Esophagus muscularis mucosa (tissue), 4 donors: Measurements from ENCODE around the gene PTPN11.

Experiments used
- CTCF ChIP-seq, 3 experiments: fragments of 200-600 bp in 2 of 3; fragments of 450-650 bp in 1 of 3; sonication (generic) in 2 of 3; IDR thresholded peaks; one replicate each; pipeline ENCODE4 v1.5.1; 2017 to 2019; ENCODE audit warnings: antibody characterized with exemption in 3 of 3, mild to moderate bottlenecking in 2 of 3, moderate library complexity in 1 of 3
- EP300 ChIP-seq: sonication (generic); formaldehyde crosslinking; IDR thresholded peaks from one replicate; pipeline ENCODE4 v1.6.1; 2017; ENCODE audit warnings: antibody characterized with exemption
- POLR2A ChIP-seq: fragments of 450-650 bp; IDR thresholded peaks from one replicate; pipeline ENCODE4 v1.6.1; 2017; ENCODE audit warnings: antibody characterized with exemption, moderate library complexity, mild to moderate bottlenecking, low read depth
- POLR2AphosphoS5 ChIP-seq, 2 donors: sonication (generic); formaldehyde crosslinking; IDR thresholded peaks; one replicate each; pipeline ENCODE4 v1.6.1; 2017; ENCODE audit warnings: antibody characterized with exemption in 2 of 2

GRCh38 chr12:112468046-112468445, 49.3 kb downstream of the PTPN11 start:
- TF ChIP-seq EP300: no peak
- no peak for TF ChIP-seq POLR2A
- TF ChIP-seq CTCF (IDR thresholded peaks at IDR 0.05): no peak
- TF ChIP-seq POLR2AphosphoS5 (IDR thresholded peaks at IDR 0.05): no peak
